Measurements from ENCODE around the gene ADD2.
"Not testable (repeated sequence)": the region's sequence is repeated elsewhere in the genome, so short reads cannot be mapped to it uniquely, and the experiment has no call there.

The ADD2 gene

GRCh38 chr2:70743677-70744076, 24.3 kb downstream of the ADD2 start:
- H2AFZ ChIP-seq (ENCODE audit: low read length) = no peak overlapping the region
- no peak overlapping the region for H3K4ac ChIP-seq (ENCODE audit: low read length)
- H2BK15ac ChIP-seq (ENCODE audit: low read length) = no peak overlapping the region
- H3K36me3 ChIP-seq (replicated peaks in 1 of 2; ENCODE audit: control insufficient read depth in 2 of 2, insufficient read depth in 2 of 2, low read length in 2 of 2) = peaks cover 0 to 7% of the 10 kb centered on the region in 2 donors
- no peaks in the 10 kb centered on the region for H3K27me3 ChIP-seq (ENCODE audit: control insufficient read depth in 3 of 3, insufficient read depth in 3 of 3, low read depth in 1 of 3, low read length in 3 of 3)
- no peak overlapping the region for H2BK5ac ChIP-seq (ENCODE audit: low read length)
- H2BK120ac ChIP-seq (ENCODE audit: low read depth, low read length) = no peak overlapping the region
- H3K27ac ChIP-seq (replicated peaks; ENCODE audit: low read length) = no peak overlapping the region
- H3K4me2 ChIP-seq (ENCODE audit: insufficient read depth, low read length, poor library complexity, severe bottlenecking) = no peak overlapping the region
- H3K23ac ChIP-seq (ENCODE audit: low read depth, low read length, poor library complexity) = no peak overlapping the region
- no peak overlapping the region for H4K91ac ChIP-seq (ENCODE audit: low read depth, low read length, poor library complexity)
- peaks cover 21 to 35% of the 10 kb centered on the region in 2 donors for H3K4me1 ChIP-seq (ENCODE audit: control insufficient read depth in 2 of 2, insufficient read depth in 1 of 2, low read depth in 1 of 2, low read length in 2 of 2)
- no peak overlapping the region for H3K4me3 ChIP-seq (ENCODE audit: low read length in 2 of 2)
- no peak for DNase-seq (ENCODE audit: low spot score)
- no peak overlapping the region for H3K18ac ChIP-seq (ENCODE audit: low read length)
- H3K79me1 ChIP-seq (ENCODE audit: low read depth, low read length) = peaks cover 3% of the 10 kb centered on the region
- no peak overlapping the region for H3K9ac ChIP-seq (ENCODE audit: low read depth, low read length, poor library complexity)
- no peak overlapping the region for H2BK12ac ChIP-seq (ENCODE audit: low read length)
- H4K8ac ChIP-seq (ENCODE audit: low read depth, low read length) = no peak overlapping the region
- H2AK5ac ChIP-seq (ENCODE audit: low read depth, low read length) = no peak overlapping the region
- peaks cover 3 to 10% of the 10 kb centered on the region in 2 donors for H3K9me3 ChIP-seq (replicated peaks in 1 of 2; ENCODE audit: control insufficient read depth in 2 of 2, insufficient read depth in 1 of 2, low read depth in 1 of 2, low read length in 2 of 2)
- no peak overlapping the region for H3K14ac ChIP-seq (ENCODE audit: low read length)

GRCh38 chr2:70743068-70743467, 24.9 kb downstream of the ADD2 start:
- H3K4me3 ChIP-seq (ENCODE audit: low read length in 2 of 2) = no peak overlapping the region
- DNase-seq (ENCODE audit: low spot score) = no peak
- H4K8ac ChIP-seq (ENCODE audit: low read depth, low read length) = no peak overlapping the region
- no CpG with 5 or more reads among the region's 4 CpGs for WGBS, 2 donors (ENCODE audit: extremely low coverage in 2 of 2, insufficient read length in 2 of 2, insufficient replicate concordance in 1 of 2)
- no peak overlapping the region for H2AFZ ChIP-seq (ENCODE audit: low read length)
- H3K14ac ChIP-seq (ENCODE audit: low read length) = no peak overlapping the region
- H3K9me3 ChIP-seq (replicated peaks in 1 of 2; ENCODE audit: control insufficient read depth in 2 of 2, insufficient read depth in 1 of 2, low read depth in 1 of 2, low read length in 2 of 2) = peaks cover 3 to 10% of the 10 kb centered on the region in 2 donors
- H2BK5ac ChIP-seq (ENCODE audit: low read length) = no peak overlapping the region
- H3K27me3 ChIP-seq (ENCODE audit: control insufficient read depth in 3 of 3, insufficient read depth in 3 of 3, low read depth in 1 of 3, low read length in 3 of 3) = no peaks in the 10 kb centered on the region
- no peak overlapping the region for H2BK120ac ChIP-seq (ENCODE audit: low read depth, low read length)
- no peak overlapping the region for H3K27ac ChIP-seq (replicated peaks; ENCODE audit: low read length)
- peaks cover 3% of the 10 kb centered on the region for H3K79me1 ChIP-seq (ENCODE audit: low read depth, low read length)
- H3K4me2 ChIP-seq (ENCODE audit: insufficient read depth, low read length, poor library complexity, severe bottlenecking) = no peak overlapping the region
- H2BK15ac ChIP-seq (ENCODE audit: low read length) = no peak overlapping the region
- peaks cover 22 to 35% of the 10 kb centered on the region in 2 donors for H3K4me1 ChIP-seq (ENCODE audit: control insufficient read depth in 2 of 2, insufficient read depth in 1 of 2, low read depth in 1 of 2, low read length in 2 of 2)
- H3K18ac ChIP-seq (ENCODE audit: low read length) = no peak overlapping the region
- no peak overlapping the region for H2AK5ac ChIP-seq (ENCODE audit: low read depth, low read length)
- no peak overlapping the region for H3K23ac ChIP-seq (ENCODE audit: low read depth, low read length, poor library complexity)
- H3K4ac ChIP-seq (ENCODE audit: low read length) = no peak overlapping the region
- H4K91ac ChIP-seq (ENCODE audit: low read depth, low read length, poor library complexity) = no peak overlapping the region
- H3K36me3 ChIP-seq (replicated peaks in 1 of 2; ENCODE audit: control insufficient read depth in 2 of 2, insufficient read depth in 2 of 2, low read length in 2 of 2) = peaks cover 0 to 7% of the 10 kb centered on the region in 2 donors
- H3K9ac ChIP-seq (ENCODE audit: low read depth, low read length, poor library complexity) = no peak overlapping the region
- H2BK12ac ChIP-seq (ENCODE audit: low read length) = no peak overlapping the region

GRCh38 chr2:70739492-70739891, 28.5 kb downstream of the ADD2 start:
- H3K14ac ChIP-seq (ENCODE audit: low read length); DNase-seq (ENCODE audit: low spot score); H3K18ac ChIP-seq (ENCODE audit: low read length); H2BK120ac ChIP-seq (ENCODE audit: low read depth, low read length); H3K4me2 ChIP-seq (ENCODE audit: insufficient read depth, low read length, poor library complexity, severe bottlenecking); H2BK5ac ChIP-seq (ENCODE audit: low read length); H3K79me1 ChIP-seq (ENCODE audit: low read depth, low read length); H3K27ac ChIP-seq (replicated peaks; ENCODE audit: low read length); H4K91ac ChIP-seq (ENCODE audit: low read depth, low read length, poor library complexity); H2BK12ac ChIP-seq (ENCODE audit: low read length); H3K4ac ChIP-seq (ENCODE audit: low read length); H2AK5ac ChIP-seq (ENCODE audit: low read depth, low read length); H4K8ac ChIP-seq (ENCODE audit: low read depth, low read length); H3K4me3 ChIP-seq (ENCODE audit: low read length in 2 of 2); H3K9ac ChIP-seq (ENCODE audit: low read depth, low read length, poor library complexity); H3K27me3 ChIP-seq (ENCODE audit: control insufficient read depth in 3 of 3, insufficient read depth in 3 of 3, low read depth in 1 of 3, low read length in 3 of 3); H2BK15ac ChIP-seq (ENCODE audit: low read length); H3K23ac ChIP-seq (ENCODE audit: low read depth, low read length, poor library complexity); H2AFZ ChIP-seq (ENCODE audit: low read length); H3K36me3 ChIP-seq (replicated peaks in 1 of 2; ENCODE audit: control insufficient read depth in 2 of 2, insufficient read depth in 2 of 2, low read length in 2 of 2); H3K9me3 ChIP-seq (replicated peaks in 1 of 2; ENCODE audit: control insufficient read depth in 2 of 2, insufficient read depth in 1 of 2, low read depth in 1 of 2, low read length in 2 of 2): not testable (repeated sequence)
- peaks cover 12 to 26% of the 10 kb centered on the region in 2 donors for H3K4me1 ChIP-seq (ENCODE audit: control insufficient read depth in 2 of 2, insufficient read depth in 1 of 2, low read depth in 1 of 2, low read length in 2 of 2)
- WGBS, 2 donors (ENCODE audit: extremely low coverage in 2 of 2, insufficient read length in 2 of 2, insufficient replicate concordance in 1 of 2) = no CpG with 5 or more reads among the region's 1 CpG

- H3K4me1 ChIP-seq (ENCODE audit: control insufficient read depth in 2 of 2, insufficient read depth in 1 of 2, low read depth in 1 of 2, low read length in 2 of 2) = peaks cover 21 to 31% of the 10 kb centered on the region in 2 donors
- no peak overlapping the region for H2BK12ac ChIP-seq (ENCODE audit: low read length)
- no peak overlapping the region for H3K9ac ChIP-seq (ENCODE audit: low read depth, low read length, poor library complexity)
- H3K79me1 ChIP-seq (ENCODE audit: low read depth, low read length) = no peaks in the 10 kb centered on the region
- WGBS, 2 donors (ENCODE audit: extremely low coverage in 2 of 2, insufficient read length in 2 of 2, insufficient replicate concordance in 1 of 2) = no CpG with 5 or more reads among the region's 2 CpGs
- no peak overlapping the region for H3K14ac ChIP-seq (ENCODE audit: low read length)
- no peak overlapping the region for H4K91ac ChIP-seq (ENCODE audit: low read depth, low read length, poor library complexity)
- H2AK5ac ChIP-seq (ENCODE audit: low read depth, low read length) = no peak overlapping the region
- no peak overlapping the region for H3K4me2 ChIP-seq (ENCODE audit: insufficient read depth, low read length, poor library complexity, severe bottlenecking)
- H3K23ac ChIP-seq (ENCODE audit: low read depth, low read length, poor library complexity) = no peak overlapping the region
- H3K4ac ChIP-seq (ENCODE audit: low read length) = no peak overlapping the region
- H4K8ac ChIP-seq (ENCODE audit: low read depth, low read length) = no peak overlapping the region
- no peak overlapping the region for H2BK5ac ChIP-seq (ENCODE audit: low read length)
- H3K9me3 ChIP-seq (replicated peaks in 1 of 2; ENCODE audit: control insufficient read depth in 2 of 2, insufficient read depth in 1 of 2, low read depth in 1 of 2, low read length in 2 of 2) = peaks cover 0 to 7% of the 10 kb centered on the region in 2 donors
- H3K18ac ChIP-seq (ENCODE audit: low read length) = no peak overlapping the region
- no peaks in the 10 kb centered on the region for H3K27me3 ChIP-seq (ENCODE audit: control insufficient read depth in 3 of 3, insufficient read depth in 3 of 3, low read depth in 1 of 3, low read length in 3 of 3)
- H3K4me3 ChIP-seq (ENCODE audit: low read length in 2 of 2) = no peak overlapping the region
- H3K27ac ChIP-seq (replicated peaks; ENCODE audit: low read length) = no peak overlapping the region
- DNase-seq (ENCODE audit: low spot score) = no peak
- no peak overlapping the region for H2AFZ ChIP-seq (ENCODE audit: low read length)
- no peak overlapping the region for H2BK120ac ChIP-seq (ENCODE audit: low read depth, low read length)
- H2BK15ac ChIP-seq (ENCODE audit: low read length) = no peak overlapping the region
- H3K36me3 ChIP-seq (replicated peaks in 1 of 2; ENCODE audit: control insufficient read depth in 2 of 2, insufficient read depth in 2 of 2, low read length in 2 of 2) = peaks cover 0 to 7% of the 10 kb centered on the region in 2 donors
Observed at GRCh38 chr2:70738159-70738558, 29.8 kb downstream of the ADD2 start.

All from neuronal stem cell (in vitro differentiated cells).